Activated CD4-positive, alpha-beta T cell treated with anti-CD3 and anti-CD28 coated beads for 1 hour (primary cell): ENCODE measurements around the gene CRISPLD2.
"Not testable (repeated sequence)": the region's sequence is repeated elsewhere in the genome, so short reads cannot be mapped to it uniquely, and the experiment has no call there.

ENCODE experiments used
- DNase-seq: peaks from one replicate; pipeline ENCODE4 v3.0.0-alpha.2; 2020

CRISPLD2 gene

DNA sequence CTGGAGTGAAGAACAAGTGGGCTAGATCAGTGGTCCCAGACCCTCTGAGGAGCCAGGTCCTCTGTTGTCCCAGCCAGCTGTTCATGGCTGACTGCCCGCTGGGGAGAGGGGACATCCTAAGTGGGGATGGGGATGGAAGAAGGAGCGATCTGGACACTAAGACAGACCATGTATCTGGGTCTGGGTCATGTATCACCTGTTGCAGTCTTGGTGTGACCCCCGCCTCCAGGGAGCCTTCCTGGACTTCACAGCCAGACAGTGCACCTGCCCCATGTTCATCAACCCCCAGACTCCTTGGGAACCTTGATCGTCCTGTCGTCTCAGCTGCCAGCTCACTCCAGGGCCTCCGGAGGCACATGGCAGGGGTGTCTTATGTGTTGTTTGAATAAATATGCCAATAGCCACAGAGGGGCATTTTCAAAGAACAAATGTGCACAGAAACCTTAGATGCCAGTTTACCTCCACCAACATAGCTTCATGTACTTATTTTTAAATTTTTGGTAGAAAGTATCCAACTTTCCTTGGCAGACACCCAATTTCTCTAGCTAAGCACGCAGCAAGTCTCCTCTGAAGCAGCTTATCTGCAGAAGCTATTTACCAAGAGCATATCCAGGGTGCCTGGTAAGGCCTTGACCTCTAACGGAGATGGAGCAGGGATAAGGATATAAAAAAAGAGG, 43.2 kb downstream of the CRISPLD2 start:
- no peak for DNase-seq

- DNase-seq, result no peak
Observed at GRCh38 chr16:84863481-84863814, 43.7 kb downstream of the CRISPLD2 start.

DNA sequence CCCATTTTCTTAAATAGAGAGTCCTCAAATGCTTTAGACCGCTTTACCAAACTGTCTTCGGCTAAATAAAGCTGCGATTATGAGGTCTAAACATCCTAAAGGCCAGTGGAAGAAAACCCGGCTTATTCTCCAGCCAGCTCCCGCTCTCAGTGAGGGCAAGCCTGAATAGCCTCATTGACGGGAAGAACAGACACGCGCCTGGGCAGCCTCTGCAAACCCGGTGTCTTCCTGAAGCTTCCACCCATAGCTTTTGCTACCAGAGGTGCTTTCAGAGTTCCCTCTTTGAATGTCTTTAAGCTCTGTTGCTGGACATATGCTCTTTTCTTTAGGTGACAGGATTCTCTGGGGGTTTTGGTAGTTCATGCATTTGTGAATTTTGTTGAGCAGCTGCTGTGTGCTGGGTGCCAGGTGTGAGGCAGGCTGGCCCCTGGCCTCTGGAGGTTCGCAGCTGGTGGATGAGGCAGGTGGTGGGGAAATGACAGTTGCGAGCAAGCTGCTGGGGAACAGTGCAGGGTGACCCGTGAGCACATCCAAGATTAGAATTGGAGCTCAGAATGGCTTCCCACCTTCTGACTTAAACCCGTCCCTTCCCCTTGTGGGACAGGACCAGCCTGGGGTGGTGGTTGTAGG, 44.7 kb downstream of the CRISPLD2 start:
- DNase-seq, result no peak

- DNase-seq, result no peak
Observed at GRCh38 chr16:84867696-84868095, 47.9 kb downstream of the CRISPLD2 start.

- no peak for DNase-seq
Observed at GRCh38 chr16:84868328-84868727, 48.5 kb downstream of the CRISPLD2 start.

DNA sequence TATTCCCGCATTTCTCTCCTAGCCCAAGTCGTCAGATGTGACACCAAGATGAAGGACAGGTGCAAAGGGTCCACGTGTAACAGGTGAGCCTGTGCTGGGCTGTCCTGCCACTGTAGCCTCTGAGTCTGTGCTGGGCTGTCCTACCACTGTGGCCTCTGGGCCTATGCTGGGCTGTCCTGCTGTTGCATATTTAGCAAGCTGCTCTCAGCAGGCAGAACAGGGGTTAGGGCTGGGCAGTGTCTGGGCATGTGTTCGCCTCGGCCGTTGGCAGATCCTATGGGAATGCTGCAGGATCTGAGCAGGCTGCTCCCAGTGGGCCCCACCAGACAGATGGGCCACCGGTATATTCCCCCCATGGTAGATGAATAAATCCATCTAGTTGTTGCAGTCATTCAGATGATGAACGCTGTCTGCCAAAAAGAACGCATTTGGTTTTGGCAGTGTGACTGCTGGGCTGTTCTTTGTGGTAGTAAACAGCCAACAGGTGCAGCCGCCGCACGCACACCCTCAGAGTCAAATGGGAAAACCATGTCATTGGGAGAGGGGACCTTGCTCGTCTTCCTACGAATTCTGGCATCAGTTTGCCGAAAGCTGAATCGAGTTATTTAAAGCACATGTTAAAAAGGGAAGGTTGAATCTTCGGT, 49.2 kb downstream of the CRISPLD2 start:
- no peak for DNase-seq

DNA sequence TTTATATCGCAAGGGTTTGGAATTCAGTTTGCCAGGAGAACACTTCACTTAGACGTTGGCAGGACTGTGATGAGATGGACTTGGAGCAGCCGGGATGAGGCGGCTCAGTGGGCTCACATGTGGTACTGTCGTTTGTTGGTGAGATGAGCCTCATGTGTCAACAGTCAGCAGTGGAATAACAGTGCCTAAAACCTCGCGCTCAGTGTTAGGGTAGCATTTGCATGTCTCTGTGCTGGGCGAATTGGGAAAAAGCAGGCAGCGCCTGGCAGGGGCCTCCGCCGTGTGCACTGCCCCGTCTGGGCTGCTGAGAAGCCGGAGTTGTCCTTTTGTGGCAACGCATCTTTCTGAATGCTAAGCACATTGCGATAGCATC, 49.7 kb downstream of the CRISPLD2 start:
- DNase-seq, result no peak

- DNase-seq, result not testable (repeated sequence)
Observed at GRCh38 chr16:84872971-84873370, 53.2 kb downstream of the CRISPLD2 start.

DNA sequence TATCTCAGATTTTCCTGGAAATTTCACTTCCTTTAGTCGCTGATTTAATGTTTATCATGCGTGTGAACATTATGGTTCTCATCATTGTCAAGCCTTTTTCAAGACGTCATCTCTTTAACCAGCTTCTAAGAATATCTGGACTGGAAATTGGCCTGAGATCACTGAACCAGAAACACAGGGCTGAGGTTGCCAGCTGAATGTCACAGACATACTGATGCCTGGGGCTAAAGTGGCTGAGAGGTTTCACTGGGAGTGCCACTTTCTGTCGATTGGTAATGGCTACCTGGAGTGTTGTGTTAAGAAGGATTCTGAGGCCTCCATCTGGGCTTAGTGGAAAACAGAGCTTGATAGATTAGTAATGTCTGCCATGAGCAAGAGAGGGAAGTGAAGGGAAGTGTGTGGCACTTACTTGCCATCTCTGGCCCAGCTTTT, 54.2 kb downstream of the CRISPLD2 start:
- no peak for DNase-seq

- no peak for DNase-seq
Observed at GRCh38 chr16:84874553-84874952, 54.8 kb downstream of the CRISPLD2 start.

DNA sequence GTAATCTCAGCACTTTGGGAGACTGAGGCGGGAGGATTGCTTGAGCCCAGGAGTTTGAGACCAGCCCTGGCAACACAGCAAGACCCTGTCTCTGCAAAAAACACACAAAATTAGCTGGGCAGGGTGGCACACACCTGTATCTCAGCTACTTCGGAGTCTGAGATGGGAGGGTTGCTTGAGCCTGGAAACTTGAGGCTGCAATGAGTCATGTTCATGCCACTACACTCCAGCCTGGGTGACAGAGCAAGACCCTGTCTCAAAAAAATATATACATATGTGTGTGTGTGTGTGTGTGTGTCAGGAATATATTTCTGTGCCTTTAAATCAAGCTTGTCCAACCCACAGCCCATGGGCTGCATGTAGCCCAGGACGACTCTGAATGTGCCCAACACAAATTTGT, 55.2 kb downstream of the CRISPLD2 start:
- no peak for DNase-seq

- DNase-seq, result no peak
Observed at GRCh38 chr16:84875846-84876245, 56.1 kb downstream of the CRISPLD2 start.

DNA sequence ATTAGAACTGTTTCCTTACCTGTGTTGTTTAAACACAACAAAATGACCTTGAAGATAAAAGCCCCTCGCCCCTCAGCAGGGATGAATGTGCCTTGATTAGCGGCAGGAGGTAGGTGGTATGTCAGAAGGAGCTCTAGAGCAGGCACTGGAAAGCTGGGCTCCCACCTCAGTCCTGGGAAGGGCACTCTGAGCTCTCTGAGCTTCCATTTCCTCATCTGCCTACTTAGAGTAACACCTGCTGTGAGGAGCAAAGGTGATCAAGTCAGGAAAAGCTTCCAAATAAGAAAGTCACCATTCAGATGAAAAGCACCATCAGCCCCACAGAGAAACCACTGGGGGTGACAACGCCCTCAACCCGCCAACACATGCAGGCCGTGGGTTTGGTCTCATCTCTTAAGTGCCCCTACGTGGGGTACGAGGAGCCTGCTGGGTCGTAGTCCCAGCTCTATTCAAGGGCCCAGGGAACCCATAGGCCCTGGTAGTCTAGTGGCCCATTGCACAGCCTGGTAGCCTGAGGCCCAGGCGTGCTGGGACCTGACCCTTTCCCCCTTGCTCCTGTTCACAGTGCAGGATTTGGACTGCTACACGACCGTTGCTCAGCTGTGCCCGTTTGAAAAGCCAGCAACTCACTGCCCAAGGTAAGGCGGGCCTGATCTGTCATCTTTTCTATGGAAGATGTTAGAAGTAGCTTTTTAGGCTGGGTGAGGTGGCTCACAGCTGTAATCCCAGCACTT, 57.3 kb downstream of the CRISPLD2 start:
- no peak for DNase-seq

- DNase-seq, result no peak
Observed at GRCh38 chr16:84878770-84879169, 59.0 kb downstream of the CRISPLD2 start.

DNA sequence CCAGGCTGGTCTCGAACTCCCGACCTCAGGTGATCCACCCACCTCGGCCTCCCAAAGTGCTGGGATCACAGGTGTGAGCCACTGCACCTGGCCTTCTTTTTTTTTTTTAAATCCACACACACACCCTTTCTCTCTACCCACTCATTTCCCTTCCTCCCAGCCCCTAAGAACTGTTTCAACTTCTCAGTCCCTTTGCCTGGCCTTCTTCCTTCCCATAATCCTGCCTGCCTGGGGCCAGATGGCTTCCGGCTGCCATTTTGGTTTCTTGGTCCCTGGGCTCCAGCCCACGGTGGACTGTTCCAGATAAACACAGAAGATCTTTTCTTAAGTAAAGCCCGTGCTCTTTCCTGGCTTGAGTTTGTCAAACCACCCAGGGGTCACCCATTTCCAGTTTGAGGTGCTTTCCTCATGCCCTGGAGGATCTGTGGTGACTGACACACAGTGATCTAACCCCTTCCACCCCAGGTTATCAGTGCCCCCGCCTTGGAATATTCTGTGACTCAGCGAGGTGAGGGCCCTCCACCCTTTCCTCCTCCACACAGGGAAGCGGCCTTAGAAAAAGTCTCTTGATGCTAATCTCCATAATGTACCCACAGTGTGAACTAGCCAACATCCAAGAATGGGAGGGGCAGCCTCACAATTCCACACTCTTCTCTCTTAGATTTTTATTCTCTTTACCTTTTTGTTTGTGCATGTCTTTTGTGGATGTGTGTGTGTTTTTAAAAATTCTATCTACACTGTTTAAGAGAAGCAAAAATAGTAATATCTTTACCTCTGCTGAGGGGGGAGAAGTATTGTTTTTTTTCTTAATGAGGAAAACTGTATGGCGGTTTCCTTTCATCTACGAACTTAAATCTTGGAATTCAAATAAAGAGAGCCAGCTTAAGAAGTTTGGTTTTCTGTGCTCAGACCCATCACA, 60.0 kb downstream of the CRISPLD2 start:
- no peak for DNase-seq

DNA sequence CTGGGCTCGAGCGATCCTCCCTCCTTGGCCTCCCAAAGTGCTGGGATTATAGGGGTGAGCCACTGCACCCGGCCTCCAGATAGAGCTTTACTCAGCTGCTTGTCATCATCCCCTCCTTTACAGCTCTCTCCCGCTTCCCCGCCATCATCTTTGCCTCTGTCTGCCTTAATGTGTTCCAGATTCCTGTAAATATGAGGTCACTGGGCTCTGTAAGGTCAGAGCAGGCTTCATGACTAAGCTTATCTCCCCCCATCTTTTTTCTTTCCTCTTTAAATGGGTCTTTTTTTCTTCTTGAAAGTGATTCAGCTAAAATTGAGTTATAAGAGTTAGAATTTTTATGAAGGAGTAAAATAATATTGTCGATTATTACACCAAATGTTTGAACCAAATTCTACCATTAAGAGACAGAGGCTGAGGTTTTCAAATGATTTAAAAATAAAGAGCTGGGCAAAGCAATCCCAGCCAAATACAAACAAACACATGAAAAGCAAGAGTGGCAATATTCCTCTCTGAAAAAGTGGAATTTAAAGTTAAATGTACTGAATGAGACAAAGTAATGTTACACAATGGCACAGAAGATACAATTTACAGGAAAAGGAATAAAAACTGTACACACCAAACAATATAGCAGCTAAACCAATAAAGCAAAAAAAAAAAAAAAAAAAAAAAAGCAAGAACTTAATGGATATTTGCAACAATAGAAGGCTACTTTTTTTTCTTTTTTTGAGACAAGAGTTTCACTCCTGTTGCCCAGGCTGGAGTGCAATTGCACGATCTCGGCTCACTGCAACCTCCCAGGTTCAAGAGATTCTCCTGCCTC, 62.1 kb downstream of the CRISPLD2 start:
- DNase-seq, result no peak

DNA sequence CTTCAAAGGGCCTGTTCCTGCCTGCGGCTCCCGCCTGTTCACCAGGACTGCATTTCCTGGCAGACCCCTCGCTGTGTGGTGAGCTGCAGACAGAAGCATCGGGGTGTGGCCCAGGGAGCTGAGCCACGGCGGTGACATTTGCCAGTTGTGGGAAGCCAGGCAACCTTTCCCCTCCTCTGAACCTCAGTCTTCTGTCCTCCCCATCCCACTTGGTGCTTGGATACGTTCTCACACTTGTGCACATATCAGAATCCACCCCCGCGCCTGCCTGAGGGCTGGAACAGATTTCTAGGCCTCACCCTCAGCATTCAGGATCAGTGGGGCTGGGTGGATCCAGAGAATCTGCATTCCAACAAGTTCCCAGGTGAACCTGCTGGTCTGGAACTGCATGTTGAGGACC, 63.5 kb downstream of the CRISPLD2 start:
- DNase-seq, result no peak

GRCh38 chr16:84884246-84884595, 64.4 kb downstream of the CRISPLD2 start:
- no peak for DNase-seq

DNA sequence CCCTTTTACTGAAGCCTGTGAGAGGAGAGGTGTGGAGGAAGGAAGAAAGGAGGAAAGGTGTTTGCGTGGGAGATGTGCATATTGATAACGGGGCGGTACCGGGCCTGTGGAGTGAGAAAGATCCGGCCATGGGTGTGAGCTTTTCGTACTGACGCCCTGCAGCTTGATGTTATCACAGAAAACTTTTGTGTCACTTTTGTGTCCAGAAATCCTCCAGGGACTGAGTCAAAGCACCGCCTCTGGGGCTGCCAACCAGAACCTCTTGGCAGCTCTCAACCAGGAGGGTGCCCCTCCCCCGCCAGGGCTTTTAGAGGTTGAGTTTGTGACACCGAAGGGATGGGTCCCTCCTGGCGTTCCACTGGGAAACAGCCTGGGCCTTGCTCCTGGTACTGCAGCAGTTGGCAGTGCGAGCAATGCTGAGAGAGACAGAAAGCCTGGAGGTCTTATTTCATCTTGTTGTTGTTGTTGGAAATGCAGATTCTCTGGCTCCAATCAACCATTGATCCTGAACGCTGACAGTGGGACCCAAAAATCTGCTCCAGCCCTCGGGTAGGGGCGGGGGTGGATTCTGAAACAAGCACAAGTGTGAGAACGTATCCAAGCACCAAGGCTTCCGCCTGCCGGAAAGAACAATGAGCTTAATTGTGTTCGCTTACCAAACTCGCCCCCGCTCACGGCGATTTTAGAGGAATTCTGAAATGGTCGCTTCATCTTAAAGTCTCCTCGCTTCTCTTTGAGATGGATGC, 65.0 kb downstream of the CRISPLD2 start:
- no peak for DNase-seq

DNA sequence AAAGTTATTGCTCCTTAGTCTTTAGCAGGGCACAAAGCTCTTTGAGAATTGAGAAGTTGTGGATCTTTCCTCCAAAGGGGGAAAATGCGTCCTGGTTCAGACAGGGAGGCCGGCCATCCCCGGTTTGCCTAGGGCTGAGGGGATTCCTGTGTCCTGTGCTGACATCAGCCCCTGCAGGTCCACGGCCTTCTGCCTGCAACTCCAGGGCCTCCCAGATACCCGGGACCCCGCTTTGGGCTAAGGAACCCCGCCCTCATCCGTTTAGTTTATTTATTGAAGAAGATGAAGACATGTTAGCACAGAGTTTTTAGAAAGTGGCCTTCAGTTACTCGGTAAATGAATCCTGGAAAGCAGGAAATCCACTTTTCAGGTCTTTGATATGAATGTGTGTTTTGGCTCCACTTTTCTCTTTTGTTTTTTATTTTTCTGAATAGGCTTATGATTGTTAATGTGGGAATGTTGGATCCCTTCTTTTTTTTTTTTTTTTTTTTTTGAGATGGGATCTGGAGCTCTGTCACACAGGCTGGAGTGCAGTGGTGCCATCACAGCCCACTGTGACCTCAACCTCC, 65.6 kb downstream of the CRISPLD2 start:
- DNase-seq, result no peak
